ENCODE measurements around the gene TMED7.

- no peak for TF ChIP-seq CTCF (IDR thresholded peaks at IDR 0.05; ENCODE audit: borderline replicate concordance, extremely low read depth, low read length, poor library complexity, severe bottlenecking)
- TF ChIP-seq EZH2 (IDR thresholded peaks at IDR 0.05; ENCODE audit: borderline replicate concordance, low read depth, low read length, severe bottlenecking): no peak
Measured at GRCh38 chr5:115657125-115657880, 31.5 kb upstream of the TMED7 start.

Data from DND-41 (cell line).